Thyroid gland (tissue), 4 donors: ENCODE data around the gene CCSER1. TPM values are rescaled to one million over a fixed set of nuclear protein-coding genes. Genes with fewer than 3 reads are reported as not detected.
"Not testable (repeated sequence)": the region's sequence is repeated elsewhere in the genome, so short reads cannot be mapped to it uniquely, and the experiment has no call there.

Experiments used
- DNase-seq, 2 donors: peaks; one replicate each; pipeline ENCODE4 v3.0.0-alpha.2; 2019
- H3K27ac ChIP-seq, 3 donors: fragments of 200-600 bp; sonication (generic); 1 replicate in 2 of 3; 2 replicates in 1 of 3; pipeline ENCODE4 v1.5.1; 2016 to 2019; ENCODE audit warnings: mild to moderate bottlenecking in 1 of 3, moderate library complexity in 1 of 3
- H3K27me3 ChIP-seq: fragments of 200-600 bp; sonication (generic); one replicate; pipeline ENCODE4 v1.5.1; 2019
- H3K36me3 ChIP-seq, 2 donors: fragments of 200-600 bp; sonication (generic); one replicate each; pipeline ENCODE4 v1.5.1; 2016 to 2019
- H3K4me1 ChIP-seq, 2 donors: fragments of 200-600 bp; sonication (generic); one replicate each; pipeline ENCODE4 v1.5.1; 2017 to 2019
- H3K4me3 ChIP-seq, 3 donors: fragments of 200-600 bp; sonication (generic); replicated peaks in 1 of 3; 1 replicate in 2 of 3; 2 replicates in 1 of 3; pipeline ENCODE4 v1.5.1; 2016; ENCODE audit warnings: mild to moderate bottlenecking in 1 of 3
- H3K9me3 ChIP-seq: fragments of 200-600 bp; sonication (generic); one replicate; pipeline ENCODE4 v1.5.1; 2017
- POLR2A ChIP-seq, 2 donors: fragments of 450-650 bp; IDR thresholded peaks; one replicate each; pipeline ENCODE4 v1.6.1; 2017; ENCODE audit warnings: antibody characterized with exemption in 2 of 2, mild to moderate bottlenecking in 2 of 2, moderate library complexity in 1 of 2
- WGBS, 2 donors: methylation state at CpG; one replicate each; pipeline ENCODE4 v1.1.5; 2017; 5-methylcytosine and 5-hydroxymethylcytosine counted together
- intact Hi-C: fragments of 100-400 bp; cut with DNase I; formaldehyde crosslinking; loops from one replicate; pipeline ENCODE4 v1.15.1; 2023
- total RNA-seq, 4 donors: library from RNA; depleted of rRNA; stranded (reverse); fragments of >200 nt; gene quantifications; one replicate each; pipeline ENCODE4 v1.2.3, GENCODE V29; 2016
- TF ChIP-seq, protein P1 (sequence below), 6 experiments: fragments of 200-600 bp in 3 of 6; fragments of 450-650 bp in 3 of 6; sonication (generic) in 3 of 6; IDR thresholded peaks; one replicate each; pipeline ENCODE4 v1.5.1; 2016 to 2019; ENCODE audit warnings: antibody characterized with exemption in 6 of 6, mild to moderate bottlenecking in 2 of 6, inconsistent platforms in 1 of 6, moderate library complexity in 1 of 6

CCSER1 gene
- total RNA-seq, 4 donors from 2014 or later = 37.7 to 52.3 (median 43.3) TPM

GRCh38 chr4:90824266-90825150 is 697.3 kb downstream of the CCSER1 start:
- Histone ChIP-seq H3K36me3 (no peaks in the 10 kb centered on the region), H3K27ac (no peak overlapping the region), H3K4me1 (no peaks in the 10 kb centered on the region), H3K4me3 (no peak overlapping the region), H3K27me3 (no peaks in the 10 kb centered on the region), H3K9me3 (no peaks in the 10 kb centered on the region)
- intact Hi-C loops = no loop called here
- DNase-seq = no peak
- TF ChIP-seq POLR2A (IDR thresholded peaks at IDR 0.05) = no peak
- TF ChIP-seq, protein P1, sequence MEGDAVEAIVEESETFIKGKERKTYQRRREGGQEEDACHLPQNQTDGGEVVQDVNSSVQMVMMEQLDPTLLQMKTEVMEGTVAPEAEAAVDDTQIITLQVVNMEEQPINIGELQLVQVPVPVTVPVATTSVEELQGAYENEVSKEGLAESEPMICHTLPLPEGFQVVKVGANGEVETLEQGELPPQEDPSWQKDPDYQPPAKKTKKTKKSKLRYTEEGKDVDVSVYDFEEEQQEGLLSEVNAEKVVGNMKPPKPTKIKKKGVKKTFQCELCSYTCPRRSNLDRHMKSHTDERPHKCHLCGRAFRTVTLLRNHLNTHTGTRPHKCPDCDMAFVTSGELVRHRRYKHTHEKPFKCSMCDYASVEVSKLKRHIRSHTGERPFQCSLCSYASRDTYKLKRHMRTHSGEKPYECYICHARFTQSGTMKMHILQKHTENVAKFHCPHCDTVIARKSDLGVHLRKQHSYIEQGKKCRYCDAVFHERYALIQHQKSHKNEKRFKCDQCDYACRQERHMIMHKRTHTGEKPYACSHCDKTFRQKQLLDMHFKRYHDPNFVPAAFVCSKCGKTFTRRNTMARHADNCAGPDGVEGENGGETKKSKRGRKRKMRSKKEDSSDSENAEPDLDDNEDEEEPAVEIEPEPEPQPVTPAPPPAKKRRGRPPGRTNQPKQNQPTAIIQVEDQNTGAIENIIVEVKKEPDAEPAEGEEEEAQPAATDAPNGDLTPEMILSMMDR (IDR thresholded peaks at IDR 0.05) = no peak
- 82 to 88% methylated on average over 2 of the region's 2 CpGs for WGBS, 2 donors

GRCh38 chr4:90825849-90826248 is 698.7 kb downstream of the CCSER1 start:
- TF ChIP-seq, protein P1 (IDR thresholded peaks at IDR 0.05) = no peak
- TF ChIP-seq POLR2A (IDR thresholded peaks at IDR 0.05) = no peak
- no peak for DNase-seq
- intact Hi-C loops = no loop called here
- no peaks in the 10 kb centered on the region for H3K9me3 ChIP-seq
- 94 to 95% methylated on average over 6 of the region's 6 CpGs for WGBS, 2 donors
- H3K36me3 ChIP-seq = no peaks in the 10 kb centered on the region
- H3K27me3 ChIP-seq = no peaks in the 10 kb centered on the region
- H3K27ac ChIP-seq = no peak overlapping the region
- H3K4me3 ChIP-seq = no peak overlapping the region
- H3K4me1 ChIP-seq = no peaks in the 10 kb centered on the region

GRCh38 chr4:90833706-90834105 is 706.5 kb downstream of the CCSER1 start:
- Histone ChIP-seq H3K4me3 (no peak overlapping the region), H3K27ac (no peak overlapping the region), H3K9me3 (no peaks in the 10 kb centered on the region), H3K4me1 (no peaks in the 10 kb centered on the region), H3K27me3 (no peaks in the 10 kb centered on the region), H3K36me3 (no peaks in the 10 kb centered on the region)
- 85 to 92% methylated on average over 1 of the region's 1 CpG for WGBS, 2 donors
- intact Hi-C loops = no loop called here
- DNase-seq = no peak
- no peak for TF ChIP-seq POLR2A (IDR thresholded peaks at IDR 0.05)
- TF ChIP-seq, protein P1 (IDR thresholded peaks at IDR 0.05) = no peak

DNA sequence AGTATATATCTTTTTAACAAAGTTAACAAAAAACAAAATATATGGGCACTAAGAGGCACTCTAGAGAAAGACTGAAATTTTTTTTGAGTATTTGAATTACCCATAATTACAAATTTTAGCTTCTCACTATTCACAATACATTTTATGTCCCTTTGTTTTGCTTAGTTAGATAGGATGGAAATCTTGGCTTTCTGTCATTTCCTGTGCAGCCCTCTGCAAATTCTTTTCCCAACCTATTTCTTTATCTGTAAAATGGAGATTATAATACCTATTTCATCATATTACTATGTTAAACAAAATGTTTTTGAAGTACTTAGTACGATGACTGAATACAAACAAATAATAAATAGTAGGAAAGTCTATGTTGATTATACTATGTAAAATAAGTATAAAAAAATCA is 710.0 kb downstream of the CCSER1 start:
- TF ChIP-seq, protein P1 (IDR thresholded peaks at IDR 0.05) = no peak
- TF ChIP-seq POLR2A (IDR thresholded peaks at IDR 0.05) = no peak
- no peak for DNase-seq
- Histone ChIP-seq H3K27ac (no peak overlapping the region), H3K27me3 (no peaks in the 10 kb centered on the region), H3K4me1 (no peaks in the 10 kb centered on the region), H3K9me3 (no peaks in the 10 kb centered on the region), H3K4me3 (no peak overlapping the region), H3K36me3 (no peaks in the 10 kb centered on the region)
- 82 to 83% methylated on average over 1 of the region's 1 CpG for WGBS, 2 donors
- intact Hi-C loops = no loop called here

GRCh38 chr4:90838859-90839258 is 711.7 kb downstream of the CCSER1 start:
- WGBS, 2 donors = 97 to 98% methylated on average over 19 to 22 of the region's 22 CpGs
- H3K4me1 ChIP-seq, H3K4me3 ChIP-seq, H3K27ac ChIP-seq, DNase-seq, H3K27me3 ChIP-seq, H3K9me3 ChIP-seq, H3K36me3 ChIP-seq, intact Hi-C loops: not testable (repeated sequence)
